HCT116 (cell line): ENCODE results near the gene MTFP1. TPM values are rescaled to one million over a fixed set of nuclear protein-coding genes. Genes with fewer than 3 reads are reported as not detected.

ENCODE experiments used
- ATAC-seq: fragments of 200-7000 bp; cut with Tn5 transposase; 2 replicates; pipeline ENCODE4 v1.9.1; 2020; ENCODE audit warnings: mild to moderate bottlenecking, moderate library complexity
- BruUV-seq: library from RNA; stranded (reverse); fragments of 400-500 nt; replicated peaks from 2 replicates; lab custom pipeline; 2021; lab: Mats Ljungman, UMichigan
- CTCF ChIA-PET: fragments of 300-600 bp; sonication (Branson Sonifier 250); formaldehyde crosslinking; loops from one replicate; lab custom pipeline; 2021; ENCODE audit warnings: antibody characterized with exemption; lab: Charles Lee
- POLR2A ChIA-PET: fragments of 300-600, 350-600 bp; sonication (Branson Sonifier 250); formaldehyde crosslinking; loops from one replicate; lab custom pipeline; 2021; ENCODE audit warnings: antibody characterized with exemption; lab: Charles Lee
- RAD21 ChIA-PET, 2 experiments: fragments of 300-600 bp; sonication (Branson Sonifier 250); formaldehyde crosslinking; loops; one replicate each; lab custom pipeline; 2023; ENCODE audit warnings: low total read pairs in 2 of 2; ENCODE audit not compliant: uncharacterized antibody in 2 of 2, unreplicated experiment in 2 of 2, low non-redundant PET in 1 of 2; lab: Charles Lee
- DNase-seq: peaks from one replicate; pipeline ENCODE4 v3.0.0-alpha.2; 2010; ENCODE audit warnings: low read depth, low spot score
- H2AFZ ChIP-seq: fragments of 200-600 bp; shearing (Covaris generic), sonication (generic); 2 replicates; pipeline ENCODE4 v1.6.1; 2017; ENCODE audit warnings: low read depth, mixed run types, mixed read lengths, antibody characterized with exemption, low read length; ENCODE audit not compliant: poor library complexity, severe bottlenecking
- H3K27ac ChIP-seq: 2 replicates; pipeline ENCODE4 v1.5.1; 2012; ENCODE audit warnings: low read depth, low read length
- H3K27me3 ChIP-seq: fragments of 200-600 bp; sonication (generic); 2 replicates; pipeline ENCODE4 v1.6.1; 2016; ENCODE audit warnings: mixed run types, low read length, mixed read lengths; ENCODE audit not compliant: insufficient read depth
- H3K36me3 ChIP-seq, 2 experiments: fragments of 200-500 bp in 1 of 2; fragments of 200-600 bp in 1 of 2; sonication (Bioruptor generic) in 1 of 2; sonication (generic) in 1 of 2; 2 replicates each; pipeline versions ENCODE4 v1.5.1 to v1.6.1; 2014 to 2016; ENCODE audit warnings: low read length in 2 of 2, inconsistent platforms in 1 of 2, mixed read lengths in 1 of 2, mixed run types in 1 of 2; ENCODE audit not compliant: insufficient read depth in 2 of 2, control insufficient read depth in 1 of 2
- H3K4me1 ChIP-seq, 2 experiments: fragments of 200-600 bp in 1 of 2; sonication (generic) in 1 of 2; 2 replicates each; pipeline versions ENCODE4 v1.5.1 to v1.6.1; 2012 to 2017; ENCODE audit warnings: low read length in 2 of 2, inconsistent platforms in 1 of 2, mild to moderate bottlenecking in 1 of 2, mixed read lengths in 1 of 2, mixed run types in 1 of 2, moderate library complexity in 1 of 2; ENCODE audit not compliant: insufficient read depth in 2 of 2, control insufficient read depth in 1 of 2
- H3K4me2 ChIP-seq: fragments of 200-600 bp; sonication (generic); 2 replicates; pipeline ENCODE4 v1.6.1; 2017; ENCODE audit warnings: mixed run types, low read length, mixed read lengths
- H3K4me3 ChIP-seq, 2 experiments: fragments of 200-600 bp in 1 of 2; sonication (generic) in 1 of 2; replicated peaks in 1 of 2; 2 replicates each; pipeline ENCODE4 v1.5.1; 2011 to 2016; ENCODE audit warnings: low read length in 2 of 2, control low read depth in 1 of 2, low read depth in 1 of 2, mild to moderate bottlenecking in 1 of 2, mixed read lengths in 1 of 2, mixed run types in 1 of 2
- H3K79me2 ChIP-seq: fragments of 200-600 bp; sonication (generic); 2 replicates; pipeline ENCODE4 v1.6.1; 2017; ENCODE audit warnings: mild to moderate bottlenecking, mixed run types, low read length, moderate library complexity, mixed read lengths; ENCODE audit not compliant: insufficient read depth
- H3K9ac ChIP-seq: fragments of 200-600 bp; sonication (generic); 2 replicates; pipeline ENCODE4 v1.6.1; 2016; ENCODE audit warnings: low read length, mixed read lengths
- H3K9me2 ChIP-seq: fragments of 200-600 bp; sonication (generic), shearing (Covaris generic); 2 replicates; pipeline ENCODE4 v1.6.1; 2017; ENCODE audit warnings: mixed run types, mild to moderate bottlenecking, moderate library complexity; ENCODE audit not compliant: insufficient read depth
- H3K9me3 ChIP-seq, 2 experiments: fragments of 200-500 bp in 1 of 2; fragments of 200-600 bp in 1 of 2; sonication (Bioruptor generic) in 1 of 2; sonication (generic) in 1 of 2; 2 replicates each; pipeline ENCODE4 v1.6.1; 2014 to 2017; ENCODE audit warnings: low read length in 2 of 2, mixed read lengths in 2 of 2, inconsistent platforms in 1 of 2, low read depth in 1 of 2, mild to moderate bottlenecking in 1 of 2, mixed run types in 1 of 2, moderate library complexity in 1 of 2; ENCODE audit not compliant: control insufficient read depth in 1 of 2, insufficient read depth in 1 of 2
- H4K20me1 ChIP-seq: fragments of 200-600 bp; sonication (generic), shearing (Covaris generic); 2 replicates; pipeline ENCODE4 v1.6.1; 2017; ENCODE audit warnings: mixed run types, mild to moderate bottlenecking, moderate library complexity; ENCODE audit not compliant: insufficient read depth
- CBX3 ChIP-seq: IDR thresholded peaks from 2 replicates; pipeline ENCODE4 v1.6.1; 2012; ENCODE audit warnings: low read depth
- CTCF ChIP-seq, 3 experiments: fragments of 200-600 bp in 1 of 3; sonication (generic) in 1 of 3; IDR thresholded peaks in 2 of 3; conservative IDR thresholded peaks in 1 of 3; 2 replicates each; pipeline ENCODE4 v1.5.1; 2012 to 2017; ENCODE audit warnings: low read depth in 2 of 3, low read length in 2 of 3, antibody characterized with exemption in 1 of 3, borderline replicate concordance in 1 of 3, control low read depth in 1 of 3, mild to moderate bottlenecking in 1 of 3, mixed read lengths in 1 of 3, mixed run types in 1 of 3, moderate library complexity in 1 of 3; ENCODE audit not compliant: insufficient read depth in 1 of 3
- EGR1 ChIP-seq: IDR thresholded peaks from 2 replicates; pipeline ENCODE4 v1.6.1; 2012; ENCODE audit warnings: low read depth
- ELF1 ChIP-seq: IDR thresholded peaks from 2 replicates; pipeline ENCODE4 v1.6.1; 2012; ENCODE audit warnings: low read depth, borderline replicate concordance
- RAD21 ChIP-seq: IDR thresholded peaks from 2 replicates; pipeline ENCODE4 v1.6.1; 2012; ENCODE audit warnings: low read depth, mild to moderate bottlenecking
- SP1 ChIP-seq: IDR thresholded peaks from 2 replicates; pipeline ENCODE4 v1.6.1; 2012; ENCODE audit warnings: low read depth
- SRF ChIP-seq: IDR thresholded peaks from 2 replicates; pipeline ENCODE4 v1.6.1; 2012; ENCODE audit warnings: low read depth
- YY1 ChIP-seq: IDR thresholded peaks from 2 replicates; pipeline ENCODE4 v1.6.1; 2011; ENCODE audit warnings: low read length, low read depth, moderate library complexity, mild to moderate bottlenecking; ENCODE audit not compliant: insufficient replicate concordance; ENCODE audit errors: extremely low read depth
- ZBTB33 ChIP-seq: IDR thresholded peaks from 2 replicates; pipeline ENCODE4 v1.6.1; 2011; ENCODE audit warnings: mild to moderate bottlenecking, low read length, moderate library complexity; ENCODE audit not compliant: insufficient replicate concordance; ENCODE audit errors: extremely low read depth
- ZNF274 ChIP-seq: fragments of 200-500 bp; sonication (Bioruptor generic); IDR thresholded peaks from 2 replicates; pipeline ENCODE4 v1.6.1; 2014; ENCODE audit warnings: mild to moderate bottlenecking, low read depth, low read length, inconsistent platforms
- intact Hi-C: fragments of 100-400 bp; cut with micrococcal nuclease; formaldehyde crosslinking; loops from 2 replicates; pipeline ENCODE4 v1.10.0; 2022
- total RNA-seq: library from RNA; stranded (reverse); gene quantifications from one replicate; pipeline ENCODE4 v1.2.1, GENCODE V29; 2021; ENCODE audit not compliant: unreplicated experiment
- TF ChIP-seq, protein P1 (sequence below): IDR thresholded peaks from 2 replicates; pipeline ENCODE4 v1.6.1; 2012

Gene MTFP1
- total RNA-seq, 1 experiment from 2014 or later: 36.1 TPM

GRCh38 chr22:30413745-30414524 lies 11.6 kb upstream of the MTFP1 start:
- ChIA-PET CTCF (interaction anchor here (1.2 kb wide), 2 partner anchors 27 to 72 kb away, joined by 3 read pairs; partner anchors contain the start of gene RNF215), RAD21 (no interaction called here)

More at GRCh38 chr22:30413745-30414524, 11.6 kb upstream of the MTFP1 start:
- Histone ChIP-seq H3K9me2 (no peaks in the 10 kb centered on the region), H4K20me1 (no peaks in the 10 kb centered on the region), H2AFZ (no peak overlapping the region), H3K4me2 (no peak overlapping the region), H3K79me2 (no peaks in the 10 kb centered on the region), H3K4me1 (peaks cover 0 to 38% of the 10 kb centered on the region in 2 experiments; a peak in 2 of 4 replicates), H3K27ac (no peak overlapping the region), H3K9me3 (no peaks in the 10 kb centered on the region), H3K4me3 (no peak overlapping the region), H3K9ac (no peak overlapping the region), H3K36me3 (peaks cover 51 to 72% of the 10 kb centered on the region in 2 experiments), H3K27me3 (no peaks in the 10 kb centered on the region)
- ATAC-seq (no peak), DNase-seq (no peak)
- TF ChIP-seq RAD21 (no peak), YY1 (no peak), CBX3 (no peak), EGR1 (no peak), SRF (no peak), ZNF274 (no peak), CTCF (IDR thresholded peaks at IDR 0.05 in 2 of 3, conservative IDR thresholded peaks at IDR 0.05 in 1 of 3; ENCODE audit: borderline replicate concordance in 1 of 3, insufficient read depth in 1 of 3, low read depth in 2 of 3, low read length in 2 of 3) (no peak), SP1 (no peak), ELF1 (no peak), ZBTB33 (no peak)
- TF ChIP-seq, protein P1, sequence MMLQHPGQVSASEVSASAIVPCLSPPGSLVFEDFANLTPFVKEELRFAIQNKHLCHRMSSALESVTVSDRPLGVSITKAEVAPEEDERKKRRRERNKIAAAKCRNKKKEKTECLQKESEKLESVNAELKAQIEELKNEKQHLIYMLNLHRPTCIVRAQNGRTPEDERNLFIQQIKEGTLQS: no peak
- POLR2A ChIA-PET: interaction anchor here (1.6 to 3.5 kb wide), 2 partner anchors 9 to 17 kb away, joined by 6 to 23 read pairs; partner anchors contain the start of gene SEC14L2
- intact Hi-C loops: no loop called here
- no TSS peak for BruUV-seq
